UCSD-AML1 (cell line): Measurements from ENCODE around the gene RGS12.
A peak's percentile ranks its signal among the peaks of the same experiment; 100 is the strongest.

Experiments
- DNase-seq: peaks from one replicate; lab custom pipeline; 2025; ENCODE audit not compliant: unreplicated experiment; lab: John Stamatoyannopoulos, UW

RGS12 gene

GRCh38 chr4:3269991-3270611, 22.7 kb upstream of the RGS12 start:
- DNase-seq: no peak

DNA sequence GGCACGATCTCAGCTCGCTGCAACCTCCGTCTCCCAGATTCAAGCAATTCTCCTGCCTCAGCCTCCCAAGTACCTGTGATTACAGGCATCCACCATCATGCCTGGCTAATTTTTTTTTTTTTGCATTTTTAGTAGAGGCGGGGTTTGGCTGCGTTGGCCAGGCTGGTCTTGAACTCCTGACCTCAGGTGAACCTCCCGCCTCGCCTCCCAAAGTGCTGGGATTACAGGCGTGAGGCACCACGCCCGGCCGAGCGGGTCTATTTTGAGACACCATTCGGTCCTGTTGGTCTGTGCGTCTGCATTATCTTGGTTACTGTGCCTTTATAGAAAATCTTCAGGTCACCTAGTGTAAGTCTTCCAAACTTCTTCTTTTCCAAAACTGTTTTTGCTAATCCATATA, 21.7 kb upstream of the RGS12 start:
- DNase-seq: no peak

DNA sequence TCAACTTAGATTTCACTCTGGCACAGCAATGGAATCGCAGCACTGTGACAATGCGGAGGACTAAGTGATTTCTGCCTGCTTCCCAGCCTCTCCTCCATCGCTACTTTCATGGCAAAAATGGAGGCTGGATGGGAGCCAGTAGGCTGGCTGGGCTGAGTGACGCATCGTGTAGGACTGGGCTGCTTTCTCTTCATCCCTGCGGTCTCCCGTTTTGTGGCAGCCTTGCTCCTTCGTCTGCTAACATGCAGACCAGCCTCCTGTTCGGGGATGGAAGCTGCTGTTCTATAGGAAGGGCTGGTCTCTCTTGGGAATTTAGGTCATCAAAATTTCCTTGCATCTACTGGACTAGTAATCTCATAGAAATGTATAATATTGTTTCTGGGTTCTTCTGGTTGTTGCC, 15.8 kb upstream of the RGS12 start:
- no peak for DNase-seq

DNA sequence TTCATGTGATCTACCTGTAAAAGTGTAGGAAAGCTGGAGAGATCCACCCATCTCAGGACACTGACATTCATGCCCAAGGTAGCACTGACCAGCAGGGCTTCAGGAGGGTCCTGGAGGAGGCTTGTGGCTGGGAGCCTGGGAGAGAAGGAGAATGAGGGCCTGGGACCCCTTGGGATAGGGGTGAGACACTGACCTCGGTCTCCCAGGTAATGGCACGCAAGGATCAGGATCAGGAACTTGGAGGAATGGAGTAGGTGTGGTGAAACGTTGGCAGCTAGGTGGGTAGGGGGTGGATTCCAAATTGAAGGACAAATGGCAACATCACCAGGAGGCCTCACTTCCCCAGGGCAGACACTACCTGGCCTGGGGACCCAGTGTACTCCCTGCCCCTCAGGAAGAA, 12.4 kb upstream of the RGS12 start:
- no peak for DNase-seq

GRCh38 chr4:3283483-3283882, 9.3 kb upstream of the RGS12 start:
- DNase-seq: no peak

DNA sequence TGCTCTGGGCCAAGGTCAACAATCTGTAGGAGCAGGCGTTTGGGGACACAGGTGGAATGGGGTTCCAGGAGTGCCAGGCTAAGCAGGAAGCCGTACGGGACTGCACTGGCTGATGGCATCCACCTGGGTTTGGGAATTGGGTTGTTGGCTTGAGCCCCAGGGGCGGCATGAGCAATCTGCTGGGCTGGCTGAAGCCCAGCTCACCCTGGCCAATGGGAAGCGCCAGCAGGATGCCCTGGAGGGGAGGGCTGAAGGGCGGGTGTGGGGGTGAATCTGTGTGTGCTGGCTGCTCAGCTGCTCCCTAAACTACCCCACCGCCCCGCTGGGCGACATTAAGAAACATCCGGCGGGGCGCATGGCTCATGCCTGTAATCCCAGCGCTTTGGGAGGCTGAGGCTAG, 8.9 kb upstream of the RGS12 start:
- DNase-seq: no peak

DNA sequence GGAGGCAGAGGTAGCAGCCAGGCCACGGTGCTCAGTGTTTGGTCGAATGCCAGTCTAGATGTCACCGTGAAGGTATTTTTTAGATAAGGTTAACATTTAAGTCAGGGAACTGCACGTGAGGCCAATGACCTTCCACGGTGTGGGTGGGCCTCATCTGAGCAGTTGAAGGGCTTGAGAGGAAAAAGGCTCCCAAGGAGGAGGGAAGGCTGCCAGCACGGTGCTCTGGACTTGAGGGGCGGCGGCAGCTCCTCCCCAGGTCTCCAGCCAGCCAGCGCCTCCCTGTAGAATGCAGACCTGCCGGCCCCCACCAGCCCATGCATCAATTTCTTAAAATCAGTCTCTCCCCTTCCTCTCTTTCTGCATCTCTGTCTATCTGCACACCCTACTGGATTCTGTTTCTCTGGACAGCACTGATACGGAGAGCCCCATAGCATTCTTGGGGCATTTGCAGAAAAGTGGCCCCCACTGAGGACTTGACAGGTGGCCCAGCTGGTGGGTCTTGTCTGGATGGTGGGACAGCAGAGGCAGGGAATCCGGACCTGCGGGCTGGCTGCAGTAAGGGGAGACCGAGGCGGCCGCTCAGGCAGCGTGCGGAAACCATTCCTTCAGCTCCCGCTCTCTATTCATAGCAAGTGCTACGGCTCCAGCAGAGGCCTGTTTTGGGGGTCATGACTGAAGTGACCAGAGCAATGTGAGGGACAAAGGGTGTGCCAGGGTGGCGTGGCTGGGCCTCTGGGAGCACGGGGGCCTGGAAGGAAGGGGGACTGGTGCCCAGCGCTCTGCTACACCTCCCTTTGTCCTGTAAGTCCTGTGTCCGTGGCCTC, 7.9 kb upstream of the RGS12 start:
- no peak for DNase-seq

DNA sequence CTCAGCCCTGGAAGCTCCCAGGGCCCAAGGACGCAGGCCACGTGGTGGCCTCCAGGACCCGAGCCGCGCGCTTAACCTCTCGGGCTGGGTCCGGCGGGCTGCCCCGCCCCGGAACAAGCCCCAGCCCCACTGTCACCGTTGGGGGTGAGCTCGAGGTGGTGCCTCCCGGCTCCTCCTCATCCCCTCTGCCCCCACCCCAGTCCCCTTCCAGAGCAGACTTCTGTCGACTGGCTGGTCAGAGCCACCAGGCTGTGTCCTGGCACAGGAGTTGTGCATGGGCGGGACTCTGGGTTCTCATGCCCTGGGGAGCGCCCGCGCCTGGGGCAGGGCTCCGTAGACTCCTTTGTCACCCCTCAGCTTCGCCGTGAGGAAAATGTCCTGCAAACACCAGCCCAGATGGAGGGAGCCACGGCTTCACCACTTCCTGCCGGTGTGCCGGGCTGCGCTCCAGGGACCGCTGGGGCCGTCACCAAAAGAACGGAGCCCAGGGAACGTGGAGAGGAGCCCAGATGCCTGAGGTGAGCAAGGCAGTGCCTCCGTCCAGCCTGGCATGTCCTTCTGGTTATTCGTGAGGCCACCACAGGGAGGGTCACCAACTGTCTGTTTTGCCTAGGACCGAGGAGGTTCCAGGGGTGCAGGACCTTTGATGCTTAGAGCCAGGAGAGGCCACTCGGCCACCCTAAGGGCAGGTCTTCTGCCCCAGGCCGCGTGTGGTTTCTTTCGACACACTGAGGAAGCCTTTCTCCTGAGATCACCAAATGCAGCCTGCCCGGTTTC, 7.1 kb upstream of the RGS12 start:
- peak; percentile 64 for DNase-seq

GRCh38 chr4:3286335-3287175, 6.3 kb upstream of the RGS12 start:
- DNase-seq: no peak

GRCh38 chr4:3287271-3287971, 5.4 kb upstream of the RGS12 start:
- no peak for DNase-seq

- DNase-seq: no peak
Observed at GRCh38 chr4:3287972-3288570, 4.8 kb upstream of the RGS12 start.

GRCh38 chr4:3288571-3289094, 4.2 kb upstream of the RGS12 start:
- DNase-seq: no peak

GRCh38 chr4:3290476-3290875, 2.3 kb upstream of the RGS12 start:
- no peak for DNase-seq

DNA sequence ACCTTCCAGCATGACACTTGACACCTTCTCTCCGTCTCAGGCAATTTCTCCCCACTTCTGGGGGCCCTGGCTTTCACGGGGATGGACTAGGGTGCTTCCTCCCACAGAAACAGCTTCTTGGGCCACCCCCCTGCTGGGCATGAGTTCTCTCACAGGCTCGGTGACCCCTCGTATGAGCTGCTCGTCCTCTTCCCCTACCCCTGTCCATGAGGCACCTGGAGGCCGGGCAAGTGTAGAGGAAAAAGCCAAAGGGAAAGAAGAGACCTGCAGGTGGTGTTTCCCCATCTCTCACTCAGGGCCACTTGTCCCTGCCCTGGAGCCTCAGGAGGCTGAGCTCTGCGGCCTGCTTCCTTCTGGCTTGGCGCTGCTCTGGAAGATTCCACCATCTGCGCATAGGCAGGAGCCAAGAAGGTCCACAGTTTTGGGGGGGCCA, 1.9 kb upstream of the RGS12 start:
- no peak for DNase-seq

- DNase-seq: no peak
Observed at GRCh38 chr4:3291411-3291968, 1.3 kb upstream of the RGS12 start.

DNA sequence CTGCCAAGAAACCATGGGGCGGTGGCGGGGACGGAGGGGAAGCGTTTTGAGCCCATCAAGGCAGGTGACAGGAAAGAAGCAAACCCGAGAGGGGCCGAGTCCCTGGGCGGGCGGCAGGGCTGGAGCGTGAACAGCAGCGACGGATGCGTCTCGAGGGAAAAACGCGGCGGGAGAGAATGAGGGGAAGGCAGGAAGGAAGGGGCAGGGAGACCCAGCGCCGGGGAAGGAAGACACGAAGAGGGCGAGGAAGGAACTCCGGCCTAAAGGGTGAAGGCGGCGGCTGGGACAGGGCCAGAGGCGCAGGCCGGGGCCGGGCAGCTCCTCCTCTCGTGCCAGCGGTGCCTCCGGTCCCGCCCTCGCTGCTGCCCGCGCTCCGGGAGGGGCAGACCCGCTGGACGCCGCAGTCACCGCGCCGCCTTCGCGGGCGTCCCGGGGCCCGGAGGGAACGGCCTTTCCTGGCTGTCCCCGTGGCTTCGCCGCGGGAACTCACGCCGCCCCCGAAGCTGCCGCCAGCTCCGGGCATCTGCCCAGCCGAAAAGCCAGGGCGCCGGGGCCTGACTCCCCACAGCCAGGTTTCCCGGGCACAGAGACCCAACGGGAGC, 751 bp upstream of the RGS12 start:
- DNase-seq: peak; percentile 58

DNA sequence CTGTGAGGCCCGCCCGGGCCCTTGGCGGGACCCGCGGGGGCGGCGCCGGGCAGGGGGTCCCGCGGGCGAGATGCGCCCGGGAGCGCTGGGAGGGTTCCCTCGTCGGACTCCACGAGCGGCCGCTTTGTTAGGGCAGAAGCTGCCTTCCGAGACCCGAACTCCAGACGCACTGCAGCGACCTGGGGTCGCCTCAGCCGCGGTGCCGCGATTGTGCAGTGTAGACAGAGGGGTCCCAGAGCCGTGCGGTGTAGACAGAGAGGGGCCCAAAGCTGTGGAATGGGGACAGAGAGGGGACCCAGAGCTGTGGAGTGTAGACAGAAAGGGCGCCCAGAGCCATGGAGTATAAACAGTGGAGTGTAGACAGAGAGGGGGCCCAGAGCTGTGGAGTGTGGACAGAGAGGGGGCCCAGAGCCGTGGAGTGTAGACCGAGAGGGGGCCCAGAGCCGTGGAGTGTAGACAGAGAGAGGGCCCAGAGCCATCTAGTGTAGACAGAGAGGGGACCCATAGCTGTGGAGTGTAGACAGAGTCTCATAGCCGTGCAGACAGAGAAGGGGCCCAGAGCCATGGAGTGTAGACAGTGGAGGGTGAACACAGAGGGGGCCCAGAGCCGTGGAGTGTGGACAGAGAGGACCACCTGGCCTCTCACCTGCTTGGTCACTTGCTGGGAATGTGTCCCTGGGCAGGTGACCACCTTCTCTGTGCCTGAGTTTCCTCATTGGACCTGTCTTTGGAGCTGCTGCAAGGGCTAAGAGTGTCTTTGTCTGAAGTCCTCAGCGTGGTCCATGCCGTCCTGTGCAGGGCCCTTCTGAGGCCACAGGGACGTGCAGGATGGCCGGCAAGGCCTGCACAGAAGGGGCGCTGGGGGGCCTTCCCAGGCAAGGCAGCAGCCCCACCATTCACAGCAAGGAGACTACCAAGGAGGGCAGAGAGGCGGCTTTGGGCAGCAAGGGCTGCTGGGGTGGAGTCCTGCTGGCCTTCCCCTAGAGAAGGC, 875 bp downstream of the RGS12 start:
- no peak for DNase-seq
